Measurements from ENCODE around the gene GNB3.
"Not testable (repeated sequence)": the region's sequence is repeated elsewhere in the genome, so short reads cannot be mapped to it uniquely, and the experiment has no call there.

- TF ChIP-seq CTCF, POLR2A (IDR thresholded peaks at IDR 0.05): not testable (repeated sequence)
Measured at GRCh38 chr12:6892683-6893082, 52.0 kb downstream of the GNB3 start.

All from thyroid gland (tissue), 4 donors.